HG02588 (cell line): ENCODE measurements around the gene AHSA1.
A peak's percentile ranks its signal among the peaks of the same experiment; 100 is the strongest.
"Not testable (repeated sequence)": the region's sequence is repeated elsewhere in the genome, so short reads cannot be mapped to it uniquely, and the experiment has no call there.

Experiments used
- ATAC-seq: cut with Tn5 transposase; IDR thresholded peaks from one replicate; pipeline ENCODE4 v1.9.1; 2021; ENCODE audit warnings: mild to moderate bottlenecking, moderate library complexity; ENCODE audit not compliant: unreplicated experiment

The AHSA1 gene

GRCh38 chr14:77457522-77458248 is at the start of gene AHSA1, which contains the start of gene VIPAS39:
Gene AHSA1 (plus strand): TSS chr14:77458093. CDS start chr14:77458190, 97 bp downstream.
Gene VIPAS39 (minus strand): TSS chr14:77457601. CDS start chr14:77454102, 3,499 bp downstream.
- ATAC-seq: peak; percentile 90

DNA sequence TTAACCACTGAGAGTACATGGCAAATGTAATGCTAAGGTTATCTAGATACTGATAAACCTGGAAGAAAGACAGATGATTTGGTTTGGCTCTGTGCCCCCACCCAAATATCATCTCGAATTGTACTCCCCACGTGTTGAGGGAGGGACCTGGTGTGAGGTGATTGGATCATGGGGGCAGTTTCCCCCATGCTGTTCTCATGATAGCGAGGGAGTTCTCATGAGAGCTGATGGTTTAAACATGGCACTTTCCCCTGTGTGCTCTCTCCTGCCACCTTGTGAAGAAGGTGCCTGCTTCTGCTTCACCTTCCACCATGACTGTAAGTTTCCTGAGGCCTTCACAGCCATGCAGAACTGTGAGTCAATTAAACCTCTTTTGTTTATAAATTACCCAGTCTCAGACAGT is 48.8 kb upstream of the AHSA1 start:
- no peak for ATAC-seq

DNA sequence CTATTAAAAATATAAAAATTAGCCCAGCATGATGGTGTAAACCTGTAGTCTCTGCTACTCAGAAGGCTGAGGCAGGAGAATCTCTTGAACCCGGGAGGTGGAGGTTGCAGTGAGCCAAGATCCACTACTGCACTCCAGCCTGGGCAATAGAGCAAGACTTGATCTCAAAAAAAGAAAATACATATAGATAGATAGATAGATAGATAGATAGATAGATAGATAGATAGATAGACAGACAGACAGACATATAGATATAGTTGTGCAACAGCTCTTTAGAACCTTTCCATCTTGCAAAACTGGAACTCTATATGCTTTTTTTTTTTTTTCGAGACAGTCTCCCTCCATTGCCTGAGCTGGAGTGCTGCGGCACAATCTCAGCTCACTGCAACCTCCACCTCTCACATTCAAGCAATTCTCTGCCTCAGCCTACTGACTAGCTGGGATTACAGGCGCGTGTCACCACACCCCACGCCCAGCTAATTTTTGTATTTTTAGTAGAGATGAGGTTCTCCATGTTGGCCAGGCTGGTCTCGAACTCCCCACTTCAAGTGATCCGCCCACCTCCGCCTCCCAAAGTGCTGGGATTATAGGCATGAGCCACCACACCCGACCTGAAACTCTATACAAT is 42.4 kb upstream of the AHSA1 start:
- ATAC-seq: not testable (repeated sequence)

GRCh38 chr14:77416098-77416497 is 41.8 kb upstream of the AHSA1 start:
- not testable (repeated sequence) for ATAC-seq

DNA sequence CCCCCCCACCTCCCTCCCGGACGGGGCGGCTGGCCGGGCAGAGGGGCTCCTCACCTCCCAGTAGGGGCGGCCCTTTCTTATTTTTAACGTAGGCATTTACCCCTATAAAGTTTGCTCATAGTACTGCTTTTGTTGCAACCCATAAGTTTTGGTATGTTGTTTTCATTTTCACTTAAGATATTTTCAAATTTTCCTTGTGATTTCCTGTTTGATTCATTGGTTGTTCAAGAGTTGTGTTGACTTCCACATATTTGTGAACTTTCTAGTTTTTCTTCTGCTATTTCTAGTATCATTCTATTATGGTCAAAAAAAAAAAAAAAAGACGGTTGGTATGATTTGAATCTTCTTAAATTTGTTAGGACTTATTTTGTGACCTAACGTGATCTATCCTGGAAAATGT is 41.1 kb upstream of the AHSA1 start:
- no peak for ATAC-seq

DNA sequence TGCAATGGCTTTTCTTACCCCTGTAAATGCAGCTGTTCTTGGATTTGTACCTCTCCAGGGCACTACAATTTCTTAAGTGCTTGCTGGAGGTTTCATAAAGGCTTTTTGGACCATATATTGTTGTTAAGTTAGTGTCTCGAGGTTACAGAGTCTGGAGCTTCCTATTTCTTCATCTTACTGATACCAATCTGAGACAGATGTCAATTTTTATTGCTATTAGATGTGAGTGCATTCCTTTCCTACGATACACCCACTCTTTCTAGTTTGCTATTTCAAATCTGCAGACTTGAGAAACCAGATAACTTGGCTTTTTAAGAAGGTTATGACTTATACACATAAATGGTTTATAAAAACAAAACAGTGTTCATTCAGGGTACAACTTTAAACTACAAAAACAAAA is 36.7 kb upstream of the AHSA1 start:
- no peak for ATAC-seq

- no peak for ATAC-seq
These were observed 34.5 kb upstream of the AHSA1 start, which contains the start of gene NOXRED1 for GRCh38 chr14:77423423-77423822. Gene NOXRED1 (minus strand): TSS chr14:77423523. CDS start chr14:77422889, 634 bp downstream.

GRCh38 chr14:77424862-77425261 is 33.0 kb upstream of the AHSA1 start:
- ATAC-seq: no peak

DNA sequence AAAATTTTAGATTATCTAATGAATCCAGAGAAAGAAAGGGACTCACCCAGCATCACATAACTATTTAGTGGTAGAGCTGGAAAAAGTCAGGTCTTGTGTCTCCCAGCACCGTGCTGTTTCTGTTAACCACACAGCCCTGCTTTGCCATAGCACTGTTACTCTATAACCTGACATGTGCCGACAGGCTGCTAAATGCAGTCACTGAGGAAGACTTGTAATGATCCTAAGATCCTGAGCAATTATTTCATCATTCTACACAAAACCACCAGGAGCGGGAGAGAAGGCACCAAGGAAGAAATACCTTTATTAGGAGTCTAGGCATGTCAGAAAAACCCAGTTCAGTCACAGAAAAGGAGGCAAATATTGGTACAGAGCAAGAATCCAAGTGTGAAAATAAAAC is 31.5 kb upstream of the AHSA1 start:
- ATAC-seq: no peak

DNA sequence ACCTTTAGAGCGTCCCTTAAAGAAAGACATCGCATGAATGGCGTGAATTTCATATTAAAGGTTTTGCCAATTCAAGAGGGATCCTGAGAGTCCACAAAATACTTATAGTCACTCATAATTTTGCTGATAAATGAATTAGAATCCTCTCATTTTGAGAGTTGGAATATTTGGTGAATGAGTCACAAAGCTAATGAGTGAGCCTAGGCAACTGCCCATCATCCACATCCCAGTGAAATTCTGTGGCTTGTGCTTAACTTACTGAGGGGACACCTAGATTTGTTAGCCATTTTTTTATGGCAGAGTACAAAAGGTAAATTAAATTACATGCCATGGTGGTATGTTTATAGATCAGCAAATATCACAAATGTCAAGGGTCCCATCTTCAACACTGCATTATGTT is 21.9 kb upstream of the AHSA1 start:
- ATAC-seq: no peak

DNA sequence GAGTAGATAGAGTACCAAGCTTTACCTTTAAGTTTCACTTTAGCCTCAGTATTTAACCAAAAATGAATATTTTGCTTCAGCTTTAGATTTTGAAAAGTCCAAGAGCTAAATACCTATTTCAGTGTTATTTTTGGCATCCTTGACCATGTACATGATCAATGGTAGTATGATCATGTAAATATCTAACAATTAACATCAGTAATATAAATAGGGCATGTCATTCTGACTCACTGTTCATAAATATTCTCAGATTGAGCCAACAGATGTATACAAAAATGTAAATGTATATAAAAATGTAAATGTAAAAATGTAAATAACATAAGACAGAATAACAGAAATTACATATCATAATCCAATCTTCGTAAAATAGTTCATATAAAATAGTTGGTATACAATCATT is 19.3 kb upstream of the AHSA1 start:
- no peak for ATAC-seq

DNA sequence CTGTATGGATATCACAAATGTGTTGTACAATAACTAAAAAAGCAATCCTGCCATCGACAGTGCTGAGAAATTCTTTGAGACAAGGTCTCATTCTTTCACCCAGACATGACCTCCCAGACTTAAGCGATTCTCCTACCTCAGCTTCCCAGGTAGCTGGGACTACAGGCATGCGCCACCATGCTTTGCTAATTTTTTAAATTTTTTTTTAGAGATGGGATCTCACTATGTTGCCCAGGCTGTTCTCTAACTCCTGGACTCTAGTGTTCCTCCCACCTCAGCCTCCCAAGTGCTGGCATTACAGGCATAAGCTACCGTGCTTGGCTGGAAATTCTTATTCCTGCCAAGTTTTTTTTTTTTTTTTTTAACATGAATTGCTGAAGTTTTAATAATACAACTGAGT is 18.0 kb upstream of the AHSA1 start:
- no peak for ATAC-seq

GRCh38 chr14:77442196-77442595 is 15.7 kb upstream of the AHSA1 start:
- no peak for ATAC-seq

GRCh38 chr14:77455966-77456640 is 1.8 kb upstream of the AHSA1 start:
- ATAC-seq: no peak

DNA sequence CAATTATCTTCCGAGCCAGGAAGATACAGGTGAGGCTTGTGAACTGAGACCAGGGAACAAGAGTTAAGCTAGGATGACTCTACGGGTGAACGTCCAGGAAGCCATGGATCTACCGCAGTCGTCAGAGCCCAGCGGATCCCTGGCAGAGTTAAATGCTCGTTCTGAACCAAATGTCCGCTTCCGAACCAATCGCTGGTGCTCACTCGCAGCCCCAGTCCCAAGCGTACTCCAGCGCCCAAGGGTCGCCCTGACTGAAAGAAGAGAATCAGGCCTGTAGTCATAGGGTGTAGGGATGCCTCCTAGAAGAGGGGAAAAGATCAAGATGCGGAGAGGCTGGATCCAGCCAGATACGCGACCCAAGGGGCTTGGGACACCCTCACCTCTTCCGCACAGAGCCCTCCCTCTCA is 775 bp upstream of the AHSA1 start:
- peak; percentile 13 for ATAC-seq

- peak; percentile 15 for ATAC-seq
These were observed 507 bp downstream of the AHSA1 start for GRCh38 chr14:77458249-77458950.

DNA sequence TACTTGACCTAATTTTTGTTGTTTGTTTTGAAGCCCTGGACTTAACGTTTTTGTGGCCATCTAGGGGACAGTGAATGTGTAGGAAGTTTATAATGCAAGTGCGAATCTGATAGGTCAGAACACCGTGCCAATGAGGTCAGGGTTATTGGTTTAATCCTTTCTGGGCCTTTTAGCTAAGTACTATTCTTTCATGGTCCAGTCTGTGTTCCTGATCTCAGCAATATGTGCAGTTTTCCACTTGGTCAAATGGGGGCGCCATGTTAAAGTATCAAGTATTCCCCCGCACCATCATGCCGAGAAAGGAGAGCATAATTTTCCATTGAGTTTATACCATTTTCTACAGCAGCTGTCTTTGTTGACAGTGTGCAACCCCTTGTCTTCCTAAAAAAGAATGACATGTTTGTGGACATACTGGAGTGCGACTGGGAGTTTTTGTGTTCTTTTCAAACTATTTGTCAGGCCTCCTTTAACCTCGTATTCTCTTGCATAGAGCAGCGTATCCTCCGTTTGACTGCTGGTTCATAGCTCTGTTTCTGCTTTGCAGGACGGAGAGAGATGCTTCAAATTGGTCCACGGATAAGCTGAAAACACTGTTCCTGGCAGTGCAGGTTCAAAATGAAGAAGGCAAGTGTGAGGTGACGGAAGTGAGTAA is 1.3 kb downstream of the AHSA1 start:
- no peak for ATAC-seq

GRCh38 chr14:77467801-77468200 is 9.9 kb downstream of the AHSA1 start:
- ATAC-seq: no peak

GRCh38 chr14:77469067-77469505 is 11.2 kb downstream of the AHSA1 start:
- ATAC-seq: no peak

DNA sequence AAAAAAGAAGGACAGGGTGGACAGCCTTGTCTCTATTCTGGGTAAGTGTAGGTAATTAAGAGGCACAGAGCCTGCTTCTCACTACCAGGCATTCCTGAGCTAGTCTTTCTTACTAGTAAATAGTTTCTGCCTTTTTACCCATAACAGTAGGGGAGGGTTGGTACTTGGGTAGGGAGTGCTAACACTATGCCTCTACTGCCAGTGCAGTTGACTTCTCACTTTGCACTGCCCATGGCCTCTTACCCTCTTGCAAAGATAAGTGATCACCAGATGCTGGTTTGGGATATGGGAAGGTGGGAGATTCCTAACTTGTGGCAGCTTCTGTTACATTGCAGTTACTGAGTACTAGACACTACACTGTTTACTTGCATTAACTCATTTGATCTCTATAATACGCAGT is 11.6 kb downstream of the AHSA1 start:
- no peak for ATAC-seq
